Heart left ventricle (tissue), 16 donors: ENCODE data around the gene ADA. TPM values are rescaled to one million over a fixed set of nuclear protein-coding genes. Genes with fewer than 3 reads are reported as not detected.

Experiments
- ATAC-seq, 4 donors: fragments of 200-7000 bp; cut with Tn5 transposase; one replicate each; pipeline ENCODE4 v1.9.1; 2020 to 2022; ENCODE audit warnings: moderate library complexity in 4 of 4, mild to moderate bottlenecking in 3 of 4, moderate number of reproducible peaks in 1 of 4
- DNase-seq, 5 donors: peaks; one replicate each; pipeline ENCODE4 v3.0.0-alpha.2; 2020
- H3K27ac ChIP-seq, 12 donors: fragments of 200-600 bp; sonication (generic) in 4 of 12; one replicate each; pipeline versions ENCODE4 v1.5.0 to v1.8.0; 2016 to 2022; ENCODE audit warnings: mild to moderate bottlenecking in 2 of 12
- H3K27me3 ChIP-seq, 9 donors: fragments of 200-600 bp; sonication (generic) in 2 of 9; one replicate each; pipeline versions ENCODE4 v1.5.1 to v1.8.0; 2016 to 2022; ENCODE audit warnings: mild to moderate bottlenecking in 3 of 9
- H3K36me3 ChIP-seq, 9 donors: fragments of 200-600 bp; sonication (generic) in 2 of 9; one replicate each; pipeline versions ENCODE4 v1.5.0 to v1.8.0; 2018 to 2022; ENCODE audit warnings: mild to moderate bottlenecking in 2 of 9
- H3K4me1 ChIP-seq, 12 donors: fragments of 200-600 bp; sonication (generic) in 4 of 12; one replicate each; pipeline versions ENCODE4 v1.5.0 to v1.8.0; 2016 to 2022; ENCODE audit warnings: mild to moderate bottlenecking in 3 of 12
- H3K4me3 ChIP-seq, 12 donors: fragments of 200-600 bp; sonication (generic) in 4 of 12; one replicate each; pipeline versions ENCODE4 v1.5.0 to v1.8.0; 2017 to 2022; ENCODE audit warnings: mild to moderate bottlenecking in 9 of 12, moderate library complexity in 4 of 12
- H3K9me3 ChIP-seq, 12 donors: fragments of 200-600 bp; sonication (generic) in 4 of 12; one replicate each; pipeline versions ENCODE4 v1.5.0 to v1.8.0; 2016 to 2022; ENCODE audit warnings: mild to moderate bottlenecking in 1 of 12
- CTCF ChIP-seq, 12 donors: fragments of 200-600 bp; sonication (generic) in 4 of 12; IDR thresholded peaks; one replicate each; pipeline versions ENCODE4 v1.5.0 to v1.8.0; 2018 to 2022; ENCODE audit warnings: antibody characterized with exemption in 12 of 12, mild to moderate bottlenecking in 5 of 12
- POLR2A ChIP-seq, 2 donors: fragments of 450-650 bp; IDR thresholded peaks; one replicate each; pipeline ENCODE4 v1.6.1; 2017; ENCODE audit warnings: antibody characterized with exemption in 2 of 2, mild to moderate bottlenecking in 2 of 2, moderate library complexity in 2 of 2
- WGBS, 4 donors: extraction: QIAGEN DNeasy Blood & Tissue Kit in 2 of 4; methylation state at CpG; one replicate each; pipeline versions ENCODE4 v1.1.5 to v1.1.7; 2013 to 2018; 5-methylcytosine and 5-hydroxymethylcytosine counted together
- intact Hi-C, 10 donors: fragments of 100-400 bp; cut with DNase I; formaldehyde crosslinking; loops; one replicate each; pipeline versions ENCODE4 v1.11.1 to v1.14.2; 2022
- polyA plus RNA-seq, 2 donors: library from polyadenylated mRNA; stranded (reverse); fragments of 200-250 nt; gene quantifications; one replicate each; pipeline ENCODE4 v1.2.3, GENCODE V29; 2013
- total RNA-seq, 9 donors: library from RNA; depleted of rRNA in 2 of 9; stranded (reverse); fragments of >200 nt in 2 of 9; fragmentation: NEBNext Ultra II Directional in 3 of 9; extraction: Animal tissue kit (Norgen Biotek cat#: 25700) in 3 of 9; gene quantifications; one replicate each; pipeline versions ENCODE4 v1.1.0 to v1.2.4, GENCODE V29; 2016 to 2023
- donor health status: ischemic (EF 13 %, LVEDD 7.1; RV severe dilation, severe dysfunction).
- donor health status: healthy with polysubstance abuse.
- donor health status: DM: no; HTN: yes; CAD: no.
- donor health status: DM: no; HTN: no; CAD: no.
- donor health status: ischemic (EF 25% LVEDD 6.9; RV normal size, moderate dysfunction).
- donor health status: ischemic (EF 25% LVEDD 5.7; RV mildly dilated, moderate dysfunction).
- donor health status: healthy.
- donor health status: DM: yes; HTN: yes; CAD: no.
- donor health status: ischemic (EF 35%, LVEDD 5.7; RV mildly dilated, moderate dysfunction).
- donor health status: nonischemic (EF 11% LVEDD 7.7; RV severe dilation, severe dysfunction).
- donor health status: DM: yes; HTN: yes; CAD: no.
- donor health status: PGD.
- donor health status: ischemic (EF 29% LVEDD 5.4; RV normal size, mild dysfunction).
- donor health status: nonischemic (EF 23%, LVEDD 6.1; RV moderate dilation, normal function).

ADA gene
- total and polyA plus RNA-seq, 11 donors: 2.5 to 11.5 (median 6.4) TPM

DNA sequence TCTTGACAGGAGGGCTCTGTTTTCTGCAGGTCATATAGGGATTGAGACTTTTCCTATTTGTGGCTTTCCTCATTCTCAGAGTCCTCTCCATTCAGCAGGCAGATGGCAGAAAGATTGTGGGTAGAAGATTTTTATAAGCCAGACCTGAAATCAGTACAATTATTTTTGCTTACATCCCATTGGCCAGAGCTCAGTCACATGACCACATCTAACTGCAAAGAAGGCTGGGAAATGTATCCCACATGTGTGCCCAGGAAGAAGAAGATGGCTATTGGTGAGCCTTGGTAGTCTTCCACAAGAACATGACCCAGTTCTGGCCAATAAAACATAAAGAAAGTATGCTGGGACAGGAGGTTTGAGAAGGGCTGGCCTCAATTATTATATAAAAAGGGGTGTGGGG, 42.1 kb upstream of the ADA start:
- Histone ChIP-seq H3K36me3 (no peaks in the 10 kb centered on the region), H3K27ac (peak overlapping the region; percentile 42 to 95 (median 82)), H3K27me3 (no peaks in the 10 kb centered on the region), H3K4me1 (peaks cover 0 to 56% (median 34%) of the 10 kb centered on the region in 12 donors), H3K9me3 (peaks cover 0 to 10% (median 0%) of the 10 kb centered on the region in 12 donors), H3K4me3 (no peak overlapping the region)
- ATAC-seq (no peak), DNase-seq (no peak)
- TF ChIP-seq CTCF (IDR thresholded peaks at IDR 0.05): no peak
- intact Hi-C loops: loop anchor here in 2 of 10 donors (2.0 kb wide), 2 partner anchors 21 to 35 kb away; partner anchors contain the start of gene CCN5 (in 1 of the 2)

- Histone ChIP-seq H3K9me3 (peaks cover 0 to 10% (median 0%) of the 10 kb centered on the region in 12 donors), H3K4me1 (peaks cover 0 to 56% (median 34%) of the 10 kb centered on the region in 12 donors), H3K4me3 (no peak overlapping the region), H3K36me3 (no peaks in the 10 kb centered on the region), H3K27ac (peak overlapping the region; percentile 42 to 95 (median 82)), H3K27me3 (no peaks in the 10 kb centered on the region)
- DNase-seq (peak; percentile 64 to 86 (median 76)), ATAC-seq (peak; percentile 32 to 83 (median 82))
- intact Hi-C loops: loop anchor here in 1 of 10 donors (2.0 kb wide), 1 partner anchor 36 kb away; no protein-coding TSS in a partner anchor
- 16 to 31% (median 21%) methylated on average over 7 of the region's 7 CpGs for WGBS, 4 donors
- TF ChIP-seq CTCF (IDR thresholded peaks at IDR 0.05) (no peak), POLR2A (IDR thresholded peaks at IDR 0.05) (peak in 1 of 2 donors; percentile 18)
Observed at GRCh38 chr20:44692932-44693480, 41.5 kb upstream of the ADA start.

- WGBS, 4 donors: 49 to 63% (median 57%) methylated on average over 7 of the region's 7 CpGs
- peak; percentile 82 to 93 (median 85) for DNase-seq
- H3K27ac ChIP-seq: peak overlapping the region; percentile 55 to 95 (median 84)
- no peaks in the 10 kb centered on the region for H3K27me3 ChIP-seq
- no peak overlapping the region for H3K4me3 ChIP-seq
- peaks cover 0 to 10% (median 0%) of the 10 kb centered on the region in 12 donors for H3K9me3 ChIP-seq
- H3K4me1 ChIP-seq: peaks cover 0 to 56% (median 34%) of the 10 kb centered on the region in 12 donors
- intact Hi-C loops: loop anchor here in 2 of 10 donors (1.0 to 2.0 kb wide), 3 partner anchors 23 to 37 kb away; partner anchors contain the start of gene CCN5 (in 1 of the 2)
- H3K36me3 ChIP-seq: no peaks in the 10 kb centered on the region
- no peak for TF ChIP-seq POLR2A (IDR thresholded peaks at IDR 0.05)
- TF ChIP-seq CTCF (IDR thresholded peaks at IDR 0.05): no peak
- ATAC-seq: peak; percentile 85 to 93 (median 88)
Observed at GRCh38 chr20:44691424-44692423, 40.2 kb upstream of the ADA start.
